PC-9 (cell line): ENCODE measurements around the gene SPART. TPM values are rescaled to one million over a fixed set of nuclear protein-coding genes. Genes with fewer than 3 reads are reported as not detected.

ENCODE experiments used
- BruUV-seq: library from RNA; stranded (reverse); fragments of 400-500 nt; replicated peaks from 2 replicates; lab custom pipeline; 2021; lab: Mats Ljungman, UMichigan
- CTCF ChIA-PET: fragments of 300-600 bp; sonication (Branson Sonifier 250); formaldehyde crosslinking; loops from one replicate; lab custom pipeline; 2022; ENCODE audit warnings: antibody characterized with exemption; lab: Charles Lee
- POLR2A ChIA-PET: fragments of 300-600 bp; sonication (Branson Sonifier 250); formaldehyde crosslinking; loops from one replicate; lab custom pipeline; 2022; ENCODE audit warnings: antibody characterized with exemption; ENCODE audit not compliant: unreplicated experiment; lab: Charles Lee
- DNase-seq, 2 experiments: peaks; one replicate each; pipeline versions ENCODE4 v3.0.0 to v3.0.0-alpha.2; 2015 to 2022; ENCODE audit warnings: mixed read lengths in 1 of 2
- H2AFZ ChIP-seq: fragments of 200-600 bp; sonication (generic); 2 replicates; pipeline ENCODE4 v1.8.1; 2017; ENCODE audit warnings: antibody characterized with exemption
- H3F3A ChIP-seq: fragments of 200-600 bp; sonication (generic); 2 replicates; pipeline ENCODE4 v1.8.1; 2017; ENCODE audit warnings: antibody characterized with exemption, mild to moderate bottlenecking, low read depth; ENCODE audit not compliant: insufficient read depth
- H3K27ac ChIP-seq: fragments of 200-600 bp; sonication (generic); 2 replicates; pipeline ENCODE4 v1.6.1; 2016; ENCODE audit warnings: mixed run types
- H3K27me3 ChIP-seq: fragments of 200-600 bp; sonication (generic); 2 replicates; pipeline ENCODE4 v1.6.1; 2016; ENCODE audit warnings: low read depth, mixed run types; ENCODE audit not compliant: insufficient read depth
- H3K36me3 ChIP-seq: fragments of 200-600 bp; sonication (generic); 2 replicates; pipeline ENCODE4 v1.6.1; 2016; ENCODE audit warnings: low read depth, mixed run types
- H3K4me1 ChIP-seq: fragments of 200-600 bp; sonication (generic); replicated peaks from 2 replicates; pipeline ENCODE4 v1.6.1; 2016; ENCODE audit warnings: mixed run types; ENCODE audit not compliant: insufficient read depth
- H3K4me2 ChIP-seq: fragments of 200-600 bp; sonication (generic); 2 replicates; pipeline ENCODE4 v1.6.1; 2017; ENCODE audit warnings: mixed run types
- H3K4me3 ChIP-seq: fragments of 200-600 bp; sonication (generic); 2 replicates; pipeline ENCODE4 v1.6.1; 2016; ENCODE audit warnings: mixed run types
- H3K79me2 ChIP-seq: fragments of 200-600 bp; sonication (generic); 2 replicates; pipeline ENCODE4 v1.6.1; 2017; ENCODE audit warnings: low read depth, mixed run types
- H3K9me2 ChIP-seq: fragments of 200-600 bp; sonication (generic); 2 replicates; pipeline ENCODE4 v1.8.1; 2017; ENCODE audit warnings: mild to moderate bottlenecking; ENCODE audit not compliant: insufficient read depth
- H3K9me3 ChIP-seq: fragments of 200-600 bp; sonication (generic); 2 replicates; pipeline ENCODE4 v1.8.1; 2016; ENCODE audit warnings: low read depth; ENCODE audit not compliant: insufficient read depth
- H4K20me1 ChIP-seq: fragments of 200-600 bp; sonication (generic); 2 replicates; pipeline ENCODE4 v1.8.1; 2017; ENCODE audit not compliant: insufficient read depth
- EZH2 ChIP-seq: fragments of 200-600 bp; sonication (generic); IDR thresholded peaks from 2 replicates; pipeline ENCODE4 v1.8.0; 2017; ENCODE audit warnings: antibody characterized with exemption, low read depth
- intact Hi-C: fragments of 100-400 bp; cut with micrococcal nuclease; formaldehyde crosslinking; loops from one replicate; pipeline ENCODE4 v1.10.0; 2022; ENCODE audit not compliant: unreplicated experiment
- total RNA-seq: library from RNA; stranded (reverse); gene quantifications from 2 replicates; pipeline ENCODE4 v1.2.3, GENCODE V29; 2021
- TF ChIP-seq, protein P1 (sequence below): fragments of 200-600 bp; sonication (generic); conservative IDR thresholded peaks from 2 replicates; pipeline ENCODE4 v1.6.1; 2017; ENCODE audit warnings: mixed run types, antibody characterized with exemption, mild to moderate bottlenecking, moderate library complexity

The SPART gene
- total RNA-seq, 1 experiment from 2014 or later: 51.4 TPM

- no peaks in the 10 kb centered on the region for H3K36me3 ChIP-seq
- H3K9me2 ChIP-seq: no peaks in the 10 kb centered on the region
- BruUV-seq: no TSS peak
- DNase-seq: peak in 1 of 2 experiments; percentile 87
- TF ChIP-seq, protein P1, sequence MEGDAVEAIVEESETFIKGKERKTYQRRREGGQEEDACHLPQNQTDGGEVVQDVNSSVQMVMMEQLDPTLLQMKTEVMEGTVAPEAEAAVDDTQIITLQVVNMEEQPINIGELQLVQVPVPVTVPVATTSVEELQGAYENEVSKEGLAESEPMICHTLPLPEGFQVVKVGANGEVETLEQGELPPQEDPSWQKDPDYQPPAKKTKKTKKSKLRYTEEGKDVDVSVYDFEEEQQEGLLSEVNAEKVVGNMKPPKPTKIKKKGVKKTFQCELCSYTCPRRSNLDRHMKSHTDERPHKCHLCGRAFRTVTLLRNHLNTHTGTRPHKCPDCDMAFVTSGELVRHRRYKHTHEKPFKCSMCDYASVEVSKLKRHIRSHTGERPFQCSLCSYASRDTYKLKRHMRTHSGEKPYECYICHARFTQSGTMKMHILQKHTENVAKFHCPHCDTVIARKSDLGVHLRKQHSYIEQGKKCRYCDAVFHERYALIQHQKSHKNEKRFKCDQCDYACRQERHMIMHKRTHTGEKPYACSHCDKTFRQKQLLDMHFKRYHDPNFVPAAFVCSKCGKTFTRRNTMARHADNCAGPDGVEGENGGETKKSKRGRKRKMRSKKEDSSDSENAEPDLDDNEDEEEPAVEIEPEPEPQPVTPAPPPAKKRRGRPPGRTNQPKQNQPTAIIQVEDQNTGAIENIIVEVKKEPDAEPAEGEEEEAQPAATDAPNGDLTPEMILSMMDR: no peak
- TF ChIP-seq EZH2: no peak
- no peak overlapping the region for H3K4me3 ChIP-seq
- H3K27ac ChIP-seq: peak overlapping the region; percentile 16
- H3K9me3 ChIP-seq: no peaks in the 10 kb centered on the region
- POLR2A ChIA-PET: no interaction called here
- H3F3A ChIP-seq: peaks cover 7% of the 10 kb centered on the region; the same call in 1 of the 2 replicates
- H2AFZ ChIP-seq: no peak overlapping the region
- no peaks in the 10 kb centered on the region for H3K27me3 ChIP-seq
- peak overlapping the region; percentile 11 for H3K4me2 ChIP-seq
- no peaks in the 10 kb centered on the region for H4K20me1 ChIP-seq
- H3K4me1 ChIP-seq: peaks cover 19% of the 10 kb centered on the region
- H3K79me2 ChIP-seq: no peaks in the 10 kb centered on the region
- intact Hi-C loops: no loop called here
- CTCF ChIA-PET: no interaction called here
Measured at GRCh38 chr13:36382030-36382429, 35.8 kb upstream of the SPART start.

GRCh38 chr13:36377826-36378468 is 31.8 kb upstream of the SPART start:
- CTCF ChIA-PET: no interaction called here
- intact Hi-C loops: no loop called here
- DNase-seq: no peak
- TF ChIP-seq EZH2: no peak
- TF ChIP-seq, protein P1: no peak
- no peaks in the 10 kb centered on the region for H3K27me3 ChIP-seq
- H3F3A ChIP-seq: peaks cover 7% of the 10 kb centered on the region; the same call in 1 of the 2 replicates
- H4K20me1 ChIP-seq: no peaks in the 10 kb centered on the region
- no peak overlapping the region for H2AFZ ChIP-seq
- no peak overlapping the region for H3K4me3 ChIP-seq
- peaks cover 17% of the 10 kb centered on the region for H3K4me1 ChIP-seq
- BruUV-seq: no TSS peak
- POLR2A ChIA-PET: no interaction called here
- no peaks in the 10 kb centered on the region for H3K79me2 ChIP-seq
- no peaks in the 10 kb centered on the region for H3K9me3 ChIP-seq
- no peaks in the 10 kb centered on the region for H3K9me2 ChIP-seq
- H3K27ac ChIP-seq: no peak overlapping the region
- no peak overlapping the region for H3K4me2 ChIP-seq
- H3K36me3 ChIP-seq: no peaks in the 10 kb centered on the region

GRCh38 chr13:36374063-36374462 is 27.9 kb upstream of the SPART start:
- Histone ChIP-seq H3K4me3 (no peak overlapping the region), H3K4me2 (no peak overlapping the region), H3K27me3 (no peaks in the 10 kb centered on the region), H3F3A (no peaks in the 10 kb centered on the region), H3K9me2 (no peaks in the 10 kb centered on the region), H3K79me2 (no peaks in the 10 kb centered on the region), H3K27ac (no peak overlapping the region), H4K20me1 (no peaks in the 10 kb centered on the region), H3K36me3 (no peaks in the 10 kb centered on the region), H3K9me3 (no peaks in the 10 kb centered on the region), H3K4me1 (no peaks in the 10 kb centered on the region), H2AFZ (no peak overlapping the region)
- BruUV-seq: no TSS peak
- intact Hi-C loops: no loop called here
- ChIA-PET CTCF (interaction anchor here (0.6 kb wide), 1 partner anchor 45 kb away, joined by 3 read pairs; no protein-coding TSS in a partner anchor), POLR2A (no interaction called here)
- no peak for DNase-seq
- no peak for TF ChIP-seq EZH2
- TF ChIP-seq, protein P1: no peak
